Activated naive CD4-positive, alpha-beta T cell (primary cell): ENCODE results near the gene BIRC2.

Experiments used
- DNase-seq, 4 experiments: peaks; one replicate each; lab custom pipeline; 2025; lab: John Stamatoyannopoulos, UW

BIRC2 gene

GRCh38 chr11:102375720-102376399 lies 28.8 kb downstream of the BIRC2 start:
- DNase-seq, result no peak

- DNase-seq, result no peak
Observed at GRCh38 chr11:102377891-102378290, 30.9 kb downstream of the BIRC2 start.

GRCh38 chr11:102378818-102379217 lies 31.8 kb downstream of the BIRC2 start:
- no peak for DNase-seq

- no peak for DNase-seq
Observed at GRCh38 chr11:102382384-102382783, 35.4 kb downstream of the BIRC2 start.

GRCh38 chr11:102383839-102384238 lies 36.8 kb downstream of the BIRC2 start:
- DNase-seq, result no peak

- DNase-seq, result no peak
Observed at GRCh38 chr11:102384419-102385079, 37.5 kb downstream of the BIRC2 start.

- no peak for DNase-seq
Observed at GRCh38 chr11:102385085-102386007, 38.3 kb downstream of the BIRC2 start.

- DNase-seq, result no peak
Observed at GRCh38 chr11:102386136-102386734, 39.2 kb downstream of the BIRC2 start.

GRCh38 chr11:102387043-102387781 lies 40.2 kb downstream of the BIRC2 start:
- no peak for DNase-seq

GRCh38 chr11:102389253-102389652 lies 42.2 kb downstream of the BIRC2 start:
- DNase-seq, result no peak

GRCh38 chr11:102390667-102391465 lies 43.9 kb downstream of the BIRC2 start:
- peak; percentile 5 to 21 (median 10) for DNase-seq

GRCh38 chr11:102391549-102392237 lies 44.7 kb downstream of the BIRC2 start:
- no peak for DNase-seq

GRCh38 chr11:102393272-102393730 lies 46.3 kb downstream of the BIRC2 start:
- no peak for DNase-seq

- DNase-seq, result no peak
Observed at GRCh38 chr11:102395720-102396393, 48.8 kb downstream of the BIRC2 start.

- no peak for DNase-seq
Observed at GRCh38 chr11:102396708-102397563, 49.9 kb downstream of the BIRC2 start.

- no peak for DNase-seq
Observed at GRCh38 chr11:102398297-102398696, 51.3 kb downstream of the BIRC2 start.

GRCh38 chr11:102399189-102399588 lies 52.2 kb downstream of the BIRC2 start:
- no peak for DNase-seq

- DNase-seq, result no peak
Observed at GRCh38 chr11:102400603-102401002, 53.6 kb downstream of the BIRC2 start.
